NCI-H82 (cell line): ENCODE measurements around the gene TMEM69.
"Not testable (repeated sequence)": the region's sequence is repeated elsewhere in the genome, so short reads cannot be mapped to it uniquely, and the experiment has no call there.

Experiments
- DNase-seq: peaks from one replicate; lab custom pipeline; 2025; lab: John Stamatoyannopoulos, UW

TMEM69 gene

GRCh38 chr1:45687754-45688740 is at the start of gene TMEM69:
Gene TMEM69 (plus strand): TSS chr1:45688181. CDS start chr1:45691069, 2,888 bp downstream.
- peak; percentile 94 for DNase-seq

GRCh38 chr1:45640293-45640692 is 47.7 kb upstream of the TMEM69 start:
- DNase-seq: no peak

- DNase-seq: peak; percentile 95
Measured at GRCh38 chr1:45643321-45643720, 44.7 kb upstream of the TMEM69 start.

- peak; percentile 23 for DNase-seq
Measured at GRCh38 chr1:45643978-45644377, 44.0 kb upstream of the TMEM69 start.

- no peak for DNase-seq
Measured at GRCh38 chr1:45644661-45645060, 43.3 kb upstream of the TMEM69 start.

GRCh38 chr1:45647248-45648021 is 40.5 kb upstream of the TMEM69 start:
- DNase-seq: no peak

GRCh38 chr1:45654540-45655280 is 33.3 kb upstream of the TMEM69 start:
- no peak for DNase-seq

- no peak for DNase-seq
Measured at GRCh38 chr1:45656573-45657226, 31.3 kb upstream of the TMEM69 start.

- no peak for DNase-seq
Measured at GRCh38 chr1:45658171-45658570, 29.8 kb upstream of the TMEM69 start.

- no peak for DNase-seq
Measured at GRCh38 chr1:45659222-45659621, 28.8 kb upstream of the TMEM69 start.

- no peak for DNase-seq
Measured at GRCh38 chr1:45660336-45660735, 27.6 kb upstream of the TMEM69 start.

- no peak for DNase-seq
Measured at GRCh38 chr1:45666836-45667235, 21.1 kb upstream of the TMEM69 start.

GRCh38 chr1:45667321-45668111 is 20.5 kb upstream of the TMEM69 start:
- DNase-seq: no peak

- DNase-seq: no peak
Measured at GRCh38 chr1:45668526-45668925, 19.5 kb upstream of the TMEM69 start.

- DNase-seq: no peak
Measured at GRCh38 chr1:45669379-45669778, 18.6 kb upstream of the TMEM69 start.

GRCh38 chr1:45669859-45670655 is 17.9 kb upstream of the TMEM69 start:
- no peak for DNase-seq

- DNase-seq: no peak
Measured at GRCh38 chr1:45673956-45674355, 14.0 kb upstream of the TMEM69 start.

GRCh38 chr1:45674478-45674877 is 13.5 kb upstream of the TMEM69 start:
- no peak for DNase-seq

- DNase-seq: not testable (repeated sequence)
Measured at GRCh38 chr1:45676553-45676952, 11.4 kb upstream of the TMEM69 start.

GRCh38 chr1:45677751-45678245 is 10.2 kb upstream of the TMEM69 start:
- DNase-seq: no peak
